Memory B cell (primary cell): ENCODE measurements around the gene NUDT5.

ENCODE experiments used
- ATAC-seq: fragments of 150-1000 bp; cut with Tn5 transposase; 2 replicates; pipeline ENCODE4 v1.10.0; 2021; ENCODE audit warnings: low read depth, mild to moderate bottlenecking, moderate library complexity
- DNase-seq, 2 donors: peaks; one replicate each; pipeline ENCODE4 v3.0.0; 2022; ENCODE audit warnings: low spot score in 2 of 2
- H3K27ac Mint-ChIP-seq: one replicate; pipeline ENCODE4 v1.8.0; 2022; ENCODE audit warnings: mild to moderate bottlenecking, moderate library complexity, mixed read lengths
- H3K27me3 Mint-ChIP-seq: one replicate; pipeline ENCODE4 v1.8.0; 2022; ENCODE audit warnings: mixed read lengths
- H3K36me3 Mint-ChIP-seq: one replicate; pipeline ENCODE4 v1.8.0; 2022; ENCODE audit warnings: mild to moderate bottlenecking, mixed read lengths
- H3K4me1 Mint-ChIP-seq: one replicate; pipeline ENCODE4 v1.8.0; 2022; ENCODE audit warnings: mixed read lengths
- H3K4me3 Mint-ChIP-seq: one replicate; pipeline ENCODE4 v1.8.0; 2022; ENCODE audit warnings: mild to moderate bottlenecking, moderate library complexity, mixed read lengths
- H3K9me3 Mint-ChIP-seq: one replicate; pipeline ENCODE4 v1.8.0; 2022; ENCODE audit warnings: mixed read lengths

NUDT5 gene

GRCh38 chr10:12164085-12164484 lies 31.6 kb downstream of the NUDT5 start:
- Mint-ChIP-seq H3K4me3 (no peak overlapping the region), H3K4me1 (no peaks in the 10 kb centered on the region), H3K9me3 (no peaks in the 10 kb centered on the region), H3K27me3 (no peaks in the 10 kb centered on the region), H3K36me3 (peaks cover 16% of the 10 kb centered on the region), H3K27ac (no peak overlapping the region)
- DNase-seq (no peak), ATAC-seq (no peak)

- DNase-seq = no peak
- no peak overlapping the region for H3K27ac Mint-ChIP-seq
- H3K27me3 Mint-ChIP-seq = no peaks in the 10 kb centered on the region
- H3K4me3 Mint-ChIP-seq = no peak overlapping the region
- ATAC-seq = no peak
- H3K9me3 Mint-ChIP-seq = no peaks in the 10 kb centered on the region
- H3K36me3 Mint-ChIP-seq = peaks cover 16% of the 10 kb centered on the region
- H3K4me1 Mint-ChIP-seq = no peaks in the 10 kb centered on the region
These were observed 32.8 kb downstream of the NUDT5 start for GRCh38 chr10:12162927-12163326.

- Mint-ChIP-seq H3K27ac (no peak overlapping the region), H3K36me3 (peaks cover 19% of the 10 kb centered on the region), H3K9me3 (no peaks in the 10 kb centered on the region), H3K27me3 (no peaks in the 10 kb centered on the region), H3K4me3 (no peak overlapping the region), H3K4me1 (no peaks in the 10 kb centered on the region)
- ATAC-seq = no peak
- no peak for DNase-seq
These were observed 35.0 kb downstream of the NUDT5 start for GRCh38 chr10:12160664-12161063.

GRCh38 chr10:12158111-12158510 lies 37.6 kb downstream of the NUDT5 start:
- DNase-seq (no peak), ATAC-seq (no peak)
- Mint-ChIP-seq H3K4me3 (no peak overlapping the region), H3K27me3 (no peaks in the 10 kb centered on the region), H3K36me3 (peaks cover 21% of the 10 kb centered on the region), H3K27ac (no peak overlapping the region), H3K9me3 (no peaks in the 10 kb centered on the region), H3K4me1 (no peaks in the 10 kb centered on the region)

GRCh38 chr10:12156367-12157123 lies 39.1 kb downstream of the NUDT5 start:
- Mint-ChIP-seq H3K27ac (no peak overlapping the region), H3K4me3 (no peak overlapping the region), H3K27me3 (no peaks in the 10 kb centered on the region), H3K36me3 (peaks cover 19% of the 10 kb centered on the region), H3K9me3 (no peaks in the 10 kb centered on the region), H3K4me1 (no peaks in the 10 kb centered on the region)
- DNase-seq = no peak
- ATAC-seq = no peak

- H3K9me3 Mint-ChIP-seq = no peaks in the 10 kb centered on the region
- H3K4me1 Mint-ChIP-seq = no peaks in the 10 kb centered on the region
- H3K27ac Mint-ChIP-seq = no peak overlapping the region
- no peak overlapping the region for H3K4me3 Mint-ChIP-seq
- H3K36me3 Mint-ChIP-seq = peaks cover 23% of the 10 kb centered on the region
- DNase-seq = no peak
- no peaks in the 10 kb centered on the region for H3K27me3 Mint-ChIP-seq
- no peak for ATAC-seq
These were observed 41.2 kb downstream of the NUDT5 start for GRCh38 chr10:12154516-12154915.

- ATAC-seq = no peak
- H3K27me3 Mint-ChIP-seq = no peaks in the 10 kb centered on the region
These were observed 45.5 kb downstream of the NUDT5 start for GRCh38 chr10:12150163-12150562.

GRCh38 chr10:12144538-12144937 lies 51.2 kb downstream of the NUDT5 start:
- no peaks in the 10 kb centered on the region for H3K4me1 Mint-ChIP-seq
- no peaks in the 10 kb centered on the region for H3K27me3 Mint-ChIP-seq
- peaks cover 29% of the 10 kb centered on the region for H3K36me3 Mint-ChIP-seq
- ATAC-seq = no peak
- H3K9me3 Mint-ChIP-seq = peaks cover 2% of the 10 kb centered on the region
- no peak overlapping the region for H3K4me3 Mint-ChIP-seq
- no peak overlapping the region for H3K27ac Mint-ChIP-seq
- no peak for DNase-seq

More at GRCh38 chr10:12150163-12150562, 45.5 kb downstream of the NUDT5 start:
- no peak overlapping the region for H3K27ac Mint-ChIP-seq
- H3K36me3 Mint-ChIP-seq = peaks cover 23% of the 10 kb centered on the region
- H3K4me3 Mint-ChIP-seq = no peak overlapping the region
- no peaks in the 10 kb centered on the region for H3K4me1 Mint-ChIP-seq
- DNase-seq = no peak
- H3K9me3 Mint-ChIP-seq = no peaks in the 10 kb centered on the region

- no peak overlapping the region for H3K27ac Mint-ChIP-seq
- ATAC-seq (peak; percentile 38), DNase-seq (no peak)
- peaks cover 2% of the 10 kb centered on the region for H3K9me3 Mint-ChIP-seq
- H3K4me1 Mint-ChIP-seq = no peaks in the 10 kb centered on the region
- H3K4me3 Mint-ChIP-seq = no peak overlapping the region
- H3K27me3 Mint-ChIP-seq = no peaks in the 10 kb centered on the region
- peaks cover 25% of the 10 kb centered on the region for H3K36me3 Mint-ChIP-seq
These were observed 55.7 kb downstream of the NUDT5 start for GRCh38 chr10:12140038-12140437.

GRCh38 chr10:12135631-12136030 lies 60.1 kb downstream of the NUDT5 start:
- no peaks in the 10 kb centered on the region for H3K27me3 Mint-ChIP-seq
- DNase-seq (no peak), ATAC-seq (no peak)
- H3K9me3 Mint-ChIP-seq = no peaks in the 10 kb centered on the region
- peaks cover 9% of the 10 kb centered on the region for H3K36me3 Mint-ChIP-seq
- H3K4me3 Mint-ChIP-seq = no peak overlapping the region
- H3K27ac Mint-ChIP-seq = no peak overlapping the region
- H3K4me1 Mint-ChIP-seq = peaks cover 2% of the 10 kb centered on the region

- Mint-ChIP-seq H3K27ac (peak overlapping the region; percentile 95), H3K27me3 (no peaks in the 10 kb centered on the region), H3K4me3 (peak overlapping the region; percentile 90), H3K9me3 (no peaks in the 10 kb centered on the region), H3K36me3 (peaks cover 7% of the 10 kb centered on the region), H3K4me1 (peaks cover 9% of the 10 kb centered on the region)
- DNase-seq (peak; percentile 37 to 53), ATAC-seq (peak; percentile 30)
These were observed 65.3 kb downstream of the NUDT5 start for GRCh38 chr10:12130237-12130872.

GRCh38 chr10:12129222-12130111 lies 66.2 kb downstream of the NUDT5 start, which contains the start of gene SEC61A2:
TSS of gene SEC61A2 (plus strand) at chr10:12129677. CDS start at chr10:12129788, 111 bp downstream.
- DNase-seq (peak; percentile 99 to 100), ATAC-seq (peak; percentile 85)
- H3K9me3 Mint-ChIP-seq = no peaks in the 10 kb centered on the region
- peak within 1 kb of the TSS; percentile 90 for H3K4me3 Mint-ChIP-seq
- H3K27ac Mint-ChIP-seq = peak within 1 kb of the TSS; percentile 95
- peaks cover 7% of the 10 kb centered on the region for H3K36me3 Mint-ChIP-seq
- H3K27me3 Mint-ChIP-seq = no peaks in the 10 kb centered on the region
- peaks cover 9% of the 10 kb centered on the region for H3K4me1 Mint-ChIP-seq

- no peaks in the 10 kb centered on the region for H3K27me3 Mint-ChIP-seq
- ATAC-seq (no peak), DNase-seq (no peak)
- H3K4me1 Mint-ChIP-seq = peaks cover 22% of the 10 kb centered on the region
- peak overlapping the region; percentile 21 for H3K4me3 Mint-ChIP-seq
- H3K9me3 Mint-ChIP-seq = no peaks in the 10 kb centered on the region
- peak overlapping the region; percentile 100 for H3K27ac Mint-ChIP-seq
- peaks cover 29% of the 10 kb centered on the region for H3K36me3 Mint-ChIP-seq
These were observed 74.0 kb downstream of the NUDT5 start for GRCh38 chr10:12121673-12122072.
